ENCODE results near the gene POLR1C. TPM values are rescaled to one million over a fixed set of nuclear protein-coding genes. Genes with fewer than 3 reads are reported as not detected.

Gene POLR1C
- total RNA-seq, 4 donors from 2014 or later, result 13.4 to 25.1 (median 16.7) TPM

GRCh38 chr6:43570876-43571441 is 54.1 kb downstream of the POLR1C start:
- no peak overlapping the region for H3K27ac ChIP-seq
- in situ Hi-C loops (cut with MboI; ENCODE audit: low sequenced_read_pairs in 4 of 4) (loop anchor here in 2 of 4 donors (25.0 kb wide), 1 partner anchor 934 kb away; no protein-coding TSS in a partner anchor), intact Hi-C loops (cut with DNase I; ENCODE audit: low total_unique reads) (no loop called here)
- no peak overlapping the region for H3K4me3 ChIP-seq
- peaks cover 8 to 9% of the 10 kb centered on the region in 2 donors for H3K4me1 ChIP-seq
- ATAC-seq (no peak), DNase-seq (no peak)
- TF ChIP-seq CTCF (IDR thresholded peaks at IDR 0.05 in 4 of 5, conservative IDR thresholded peaks at IDR 0.05 in 1 of 5), result no peak
- no peak for TF ChIP-seq POLR2A (IDR thresholded peaks at IDR 0.05)
- peaks cover 0 to 72% of the 10 kb centered on the region in 2 donors for H3K36me3 ChIP-seq
- no peaks in the 10 kb centered on the region for H3K27me3 ChIP-seq
- H3K9me3 ChIP-seq, result no peaks in the 10 kb centered on the region

Other genes starting within 250 kb of the POLR1C start
- gene SLC22A7, start 218.8 kb upstream of the POLR1C start, total RNA-seq, result under 1 TPM in 1 of 4 donors, not detected in 3; 0.42 TPM
- under 1 TPM in 1 of 4 donors, not detected in 3; 0.68 TPM for gene CRIP3, start 208.3 kb upstream of the POLR1C start, total RNA-seq
- 10 to 100 TPM in 3 of 4 donors, 1 to 10 TPM in 1; 9.9 to 13.8 (median 12.4) TPM for gene ZNF318, start 147.4 kb upstream of the POLR1C start, total RNA-seq
- gene ABCC10, start 89.5 kb upstream of the POLR1C start, total RNA-seq, result 10 to 100 TPM in 1 of 4 donors, 1 to 10 TPM in 3; 5.3 to 11.8 (median 8.6) TPM
- under 1 TPM in 1 of 4 donors, not detected in 3; 0.20 TPM for gene DLK2, start 61.5 kb upstream of the POLR1C start, total RNA-seq
- gene TJAP1, start 39.5 kb upstream of the POLR1C start, total RNA-seq, result 10 to 100 TPM; 28.8 to 45.2 (median 37.7) TPM
- gene LRRC73, start 6.7 kb upstream of the POLR1C start, total RNA-seq, result not detected
- gene YIPF3, start 163 bp upstream of the POLR1C start, total RNA-seq, result 10 to 100 TPM; 55.6 to 97.9 (median 73.5) TPM
- gene XPO5, start 58.9 kb downstream of the POLR1C start, total RNA-seq, result 10 to 100 TPM; 11.8 to 21.8 (median 16.6) TPM
- gene POLH, start 59.1 kb downstream of the POLR1C start, total RNA-seq, result 1 to 10 TPM; 3.8 to 6.9 (median 5.3) TPM
- 10 to 100 TPM; 25.0 to 39.4 (median 27.1) TPM for gene GTPBP2, start 112.2 kb downstream of the POLR1C start, total RNA-seq
- gene MAD2L1BP, start 118.8 kb downstream of the POLR1C start, total RNA-seq, result 10 to 100 TPM; 25.1 to 55.4 (median 25.2) TPM
- under 1 TPM in 1 of 4 donors, not detected in 3; 0.09 TPM for gene RSPH9, start 127.9 kb downstream of the POLR1C start, total RNA-seq
- 100 to 1,000 TPM; 161 to 171 (median 168) TPM for gene MRPS18A, start 170.7 kb downstream of the POLR1C start, total RNA-seq